Mucosa of descending colon (tissue), 3 donors: Measurements from ENCODE around the gene AGMAT. TPM values are rescaled to one million over a fixed set of nuclear protein-coding genes. Genes with fewer than 3 reads are reported as not detected.

ENCODE experiments used
- ATAC-seq: fragments of 200-7000 bp; cut with Tn5 transposase; one replicate; pipeline ENCODE4 v1.9.1; 2020; ENCODE audit warnings: mild to moderate bottlenecking, moderate library complexity
- DNase-seq, 3 donors: peaks; one replicate each; pipeline ENCODE4 v3.0.0-alpha.2; 2020
- H3K36me3 ChIP-seq: fragments of 200-600 bp; one replicate; pipeline ENCODE4 v1.8.0; 2021; ENCODE audit warnings: low read depth, mild to moderate bottlenecking
- H3K4me1 ChIP-seq: fragments of 200-600 bp; one replicate; pipeline ENCODE4 v1.8.0; 2021; ENCODE audit warnings: low read depth, mild to moderate bottlenecking
- H3K4me3 ChIP-seq: fragments of 200-600 bp; one replicate; pipeline ENCODE4 v1.8.0; 2021; ENCODE audit warnings: mild to moderate bottlenecking
- H3K9me3 ChIP-seq: fragments of 200-600 bp; one replicate; pipeline ENCODE4 v1.8.0; 2021; ENCODE audit warnings: mild to moderate bottlenecking
- intact Hi-C, 2 donors: fragments of 100-400 bp; cut with DNase I in 1 of 2; cut with micrococcal nuclease in 1 of 2; formaldehyde crosslinking; loops; one replicate each; pipeline versions ENCODE4 v1.11.0 to v1.11.1; 2022; cut with DNase I, micrococcal nuclease
- total RNA-seq, 3 donors: library from RNA; stranded (reverse); fragmentation: NEBNext Ultra II Directional in 2 of 3; extraction: Animal tissue kit (Norgen Biotek cat#: 25700) in 2 of 3; gene quantifications; one replicate each; pipeline versions ENCODE4 v1.2.1 to v1.2.4, GENCODE V29; 2021 to 2023
- TF ChIP-seq, protein P1 (sequence below): fragments of 200-600 bp; IDR thresholded peaks from one replicate; pipeline ENCODE4 v1.8.0; 2022; ENCODE audit warnings: antibody characterized with exemption, mild to moderate bottlenecking
- donor health status: DM: no; HTN: no; CAD: no; lungs with moderate emphysema.
- donor health status: DM: no; HTN: no; CAD: no.
- donor health status: DM: no; HTN: yes; CAD: no.

The AGMAT gene
- total RNA-seq, 3 donors from 2014 or later = 8.4 to 21.4 (median 20.7) TPM

GRCh38 chr1:15620902-15621682 is 36.2 kb upstream of the AGMAT start:
- Histone ChIP-seq H3K4me3 (no peak overlapping the region), H3K36me3 (no peaks in the 10 kb centered on the region), H3K4me1 (peaks cover 42% of the 10 kb centered on the region), H3K9me3 (no peaks in the 10 kb centered on the region)
- TF ChIP-seq, protein P1, sequence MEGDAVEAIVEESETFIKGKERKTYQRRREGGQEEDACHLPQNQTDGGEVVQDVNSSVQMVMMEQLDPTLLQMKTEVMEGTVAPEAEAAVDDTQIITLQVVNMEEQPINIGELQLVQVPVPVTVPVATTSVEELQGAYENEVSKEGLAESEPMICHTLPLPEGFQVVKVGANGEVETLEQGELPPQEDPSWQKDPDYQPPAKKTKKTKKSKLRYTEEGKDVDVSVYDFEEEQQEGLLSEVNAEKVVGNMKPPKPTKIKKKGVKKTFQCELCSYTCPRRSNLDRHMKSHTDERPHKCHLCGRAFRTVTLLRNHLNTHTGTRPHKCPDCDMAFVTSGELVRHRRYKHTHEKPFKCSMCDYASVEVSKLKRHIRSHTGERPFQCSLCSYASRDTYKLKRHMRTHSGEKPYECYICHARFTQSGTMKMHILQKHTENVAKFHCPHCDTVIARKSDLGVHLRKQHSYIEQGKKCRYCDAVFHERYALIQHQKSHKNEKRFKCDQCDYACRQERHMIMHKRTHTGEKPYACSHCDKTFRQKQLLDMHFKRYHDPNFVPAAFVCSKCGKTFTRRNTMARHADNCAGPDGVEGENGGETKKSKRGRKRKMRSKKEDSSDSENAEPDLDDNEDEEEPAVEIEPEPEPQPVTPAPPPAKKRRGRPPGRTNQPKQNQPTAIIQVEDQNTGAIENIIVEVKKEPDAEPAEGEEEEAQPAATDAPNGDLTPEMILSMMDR = no peak
- intact Hi-C loops = no loop called here
- DNase-seq = no peak
- no peak for ATAC-seq

GRCh38 chr1:15620155-15620545 is 35.3 kb upstream of the AGMAT start:
- TF ChIP-seq, protein P1 = no peak
- ATAC-seq (no peak), DNase-seq (no peak)
- peaks cover 36% of the 10 kb centered on the region for H3K4me1 ChIP-seq
- H3K4me3 ChIP-seq = no peak overlapping the region
- no peaks in the 10 kb centered on the region for H3K9me3 ChIP-seq
- no peaks in the 10 kb centered on the region for H3K36me3 ChIP-seq
- intact Hi-C loops = no loop called here

GRCh38 chr1:15618655-15619525 is 34.0 kb upstream of the AGMAT start:
- Histone ChIP-seq H3K36me3 (no peaks in the 10 kb centered on the region), H3K4me3 (peak overlapping the region; percentile 94), H3K4me1 (peaks cover 35% of the 10 kb centered on the region), H3K9me3 (no peaks in the 10 kb centered on the region)
- intact Hi-C loops = no loop called here
- ATAC-seq (peak; percentile 11), DNase-seq (peak in 1 of 3 donors; percentile 36)
- TF ChIP-seq, protein P1 = no peak

DNA sequence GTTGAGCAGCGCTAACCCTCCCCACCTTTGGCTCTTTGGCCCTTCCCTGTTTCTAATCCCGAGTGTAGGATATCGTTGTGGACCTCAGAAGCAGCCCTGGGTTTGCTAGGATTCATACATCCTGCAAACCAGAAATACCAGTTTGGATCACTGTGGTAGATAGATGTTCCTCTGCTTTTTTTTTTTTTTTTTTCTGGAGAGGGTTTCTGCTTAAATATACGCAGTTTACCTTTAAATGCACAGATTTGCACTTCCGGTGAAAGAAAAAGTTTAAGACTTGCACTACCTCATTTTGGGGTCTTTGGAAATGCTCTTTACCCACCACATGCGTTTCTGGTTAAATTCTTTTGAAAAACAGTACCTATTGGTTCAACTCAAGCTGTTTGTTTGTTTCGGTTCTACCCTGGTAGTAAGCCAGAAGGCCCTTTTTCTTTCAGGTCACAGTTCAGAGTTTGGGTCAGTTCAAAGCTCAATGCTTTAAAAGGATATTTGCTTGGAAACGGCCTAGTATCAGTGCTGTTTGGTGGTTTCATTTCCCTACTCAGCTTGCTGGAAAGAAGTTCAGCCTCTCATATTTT is 33.3 kb upstream of the AGMAT start:
- TF ChIP-seq, protein P1 = no peak
- ATAC-seq (no peak), DNase-seq (peak in 1 of 3 donors; percentile 24)
- Histone ChIP-seq H3K4me1 (peaks cover 35% of the 10 kb centered on the region), H3K4me3 (peak overlapping the region; percentile 94), H3K9me3 (no peaks in the 10 kb centered on the region), H3K36me3 (no peaks in the 10 kb centered on the region)
- intact Hi-C loops = no loop called here

DNA sequence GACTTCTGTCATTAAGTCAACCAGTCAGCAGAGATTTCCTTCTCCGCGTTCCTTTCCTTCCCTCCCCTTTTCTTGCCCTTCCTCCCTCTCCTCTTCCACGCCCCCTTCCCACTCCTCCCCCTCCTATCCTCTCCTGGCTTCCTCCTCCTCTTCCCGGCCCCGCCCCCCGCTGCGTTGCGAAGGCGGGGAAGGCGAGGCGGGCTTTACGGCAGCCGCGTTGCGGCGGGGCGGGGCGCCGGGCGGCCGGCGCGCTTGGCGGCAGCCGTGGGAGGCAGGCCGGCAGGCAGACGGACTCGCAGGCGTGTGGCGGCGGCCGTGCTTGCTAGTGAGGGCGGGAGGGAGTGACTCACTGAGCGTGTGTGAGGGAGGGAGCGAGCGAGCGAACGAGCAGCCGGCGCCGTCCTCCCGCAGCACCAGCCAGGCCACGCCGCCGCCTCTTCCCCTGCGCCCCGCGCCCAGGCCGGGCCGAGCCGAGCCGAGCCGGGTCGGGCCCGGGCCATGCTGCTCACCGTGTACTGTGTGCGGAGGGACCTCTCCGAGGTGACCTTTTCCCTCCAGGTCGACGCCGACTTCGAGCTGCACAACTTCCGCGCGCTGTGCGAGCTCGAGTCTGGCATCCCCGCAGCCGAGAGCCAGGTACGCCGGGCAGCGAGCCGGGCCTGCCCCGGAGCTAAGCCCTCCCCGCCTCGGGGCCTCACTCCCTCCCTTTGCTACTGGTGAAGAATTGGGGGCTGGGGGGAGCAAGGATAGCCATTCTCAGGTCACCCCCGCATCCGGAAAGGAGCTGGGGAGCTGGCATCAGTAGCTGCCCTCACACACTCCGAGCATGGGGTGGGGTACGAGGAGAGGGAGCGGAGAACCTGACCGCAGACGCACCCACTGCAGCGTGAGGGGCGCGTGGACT is 32.6 kb upstream of the AGMAT start, which contains the start of gene DDI2:
Gene DDI2 (plus strand): TSS at position 286 of the 904 bp plus-strand sequence. CDS start 213 bp downstream, at position 499.
- intact Hi-C loops = no loop called here
- Histone ChIP-seq H3K9me3 (no peaks in the 10 kb centered on the region), H3K36me3 (no peaks in the 10 kb centered on the region), H3K4me3 (peak within 1 kb of the TSS; percentile 94), H3K4me1 (peaks cover 32% of the 10 kb centered on the region)
- TF ChIP-seq, protein P1 = no peak
- ATAC-seq (peak; percentile 94), DNase-seq (peak; percentile 97 to 98 (median 98))
